ENCODE measurements around the gene OR6C2. TPM values are rescaled to one million over a fixed set of nuclear protein-coding genes. Genes with fewer than 3 reads are reported as not detected.

Gene OR6C2
- total RNA-seq, 1 donor from 2014 or later: not detected

GRCh38 chr12:55501601-55502000, 57.7 kb downstream of the OR6C2 start:
- H3K27me3 Mint-ChIP-seq: no peaks in the 10 kb centered on the region
- H3K36me3 Mint-ChIP-seq: no peaks in the 10 kb centered on the region
- no peak overlapping the region for H3K4me3 Mint-ChIP-seq
- TF ChIP-seq, protein P1, sequence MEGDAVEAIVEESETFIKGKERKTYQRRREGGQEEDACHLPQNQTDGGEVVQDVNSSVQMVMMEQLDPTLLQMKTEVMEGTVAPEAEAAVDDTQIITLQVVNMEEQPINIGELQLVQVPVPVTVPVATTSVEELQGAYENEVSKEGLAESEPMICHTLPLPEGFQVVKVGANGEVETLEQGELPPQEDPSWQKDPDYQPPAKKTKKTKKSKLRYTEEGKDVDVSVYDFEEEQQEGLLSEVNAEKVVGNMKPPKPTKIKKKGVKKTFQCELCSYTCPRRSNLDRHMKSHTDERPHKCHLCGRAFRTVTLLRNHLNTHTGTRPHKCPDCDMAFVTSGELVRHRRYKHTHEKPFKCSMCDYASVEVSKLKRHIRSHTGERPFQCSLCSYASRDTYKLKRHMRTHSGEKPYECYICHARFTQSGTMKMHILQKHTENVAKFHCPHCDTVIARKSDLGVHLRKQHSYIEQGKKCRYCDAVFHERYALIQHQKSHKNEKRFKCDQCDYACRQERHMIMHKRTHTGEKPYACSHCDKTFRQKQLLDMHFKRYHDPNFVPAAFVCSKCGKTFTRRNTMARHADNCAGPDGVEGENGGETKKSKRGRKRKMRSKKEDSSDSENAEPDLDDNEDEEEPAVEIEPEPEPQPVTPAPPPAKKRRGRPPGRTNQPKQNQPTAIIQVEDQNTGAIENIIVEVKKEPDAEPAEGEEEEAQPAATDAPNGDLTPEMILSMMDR (conservative IDR thresholded peaks at IDR 0.05): no peak
- no peak for DNase-seq (ENCODE audit: extremely low spot score, unreplicated experiment)
- H3K9me3 Mint-ChIP-seq: no peaks in the 10 kb centered on the region
- H3K27ac Mint-ChIP-seq: no peak overlapping the region
- peaks cover 5% of the 10 kb centered on the region for H3K4me1 Mint-ChIP-seq (ENCODE audit: unreplicated experiment)

Other genes with a start within 250 kb of the OR6C2 start
- gene OR10A7, start 223.1 kb upstream of the OR6C2 start, total RNA-seq (ENCODE audit: low replicate concordance): not detected in 2 replicates
- gene OR6C74, start 199.5 kb upstream of the OR6C2 start, total RNA-seq (ENCODE audit: low replicate concordance): not detected in 2 replicates
- gene OR6C6, start 147.5 kb upstream of the OR6C2 start, total RNA-seq (ENCODE audit: low replicate concordance): not detected in 2 replicates
- not detected in 2 replicates for gene OR6C1, start 129.7 kb upstream of the OR6C2 start, total RNA-seq (ENCODE audit: low replicate concordance)
- gene OR6C3, start 113.3 kb upstream of the OR6C2 start, total RNA-seq (ENCODE audit: low replicate concordance): not detected in 2 replicates
- not detected in 2 replicates for gene OR6C75, start 81.1 kb upstream of the OR6C2 start, total RNA-seq (ENCODE audit: low replicate concordance)
- not detected in 2 replicates for gene OR6C65, start 43.5 kb upstream of the OR6C2 start, total RNA-seq (ENCODE audit: low replicate concordance)
- not detected in 2 replicates for gene OR6C76, start 17.8 kb upstream of the OR6C2 start, total RNA-seq (ENCODE audit: low replicate concordance)
- not detected in 2 replicates for gene OR6C70, start 26.1 kb downstream of the OR6C2 start, total RNA-seq (ENCODE audit: low replicate concordance)
- gene OR6C68, start 48.3 kb downstream of the OR6C2 start, total RNA-seq (ENCODE audit: low replicate concordance): not detected in 2 replicates
- not detected in 2 replicates for gene OR6C4, start 105.5 kb downstream of the OR6C2 start, total RNA-seq (ENCODE audit: low replicate concordance)
- gene OR2AP1, start 128.4 kb downstream of the OR6C2 start, total RNA-seq (ENCODE audit: low replicate concordance): not detected in 2 replicates
- gene OR10P1, start 192.8 kb downstream of the OR6C2 start, total RNA-seq (ENCODE audit: low replicate concordance): not detected in 2 replicates

Measured in type B pancreatic cell (in vitro differentiated cells).